NCI-H82 treated with DMSO at 0.1 percent for 48 hours (cell line): ENCODE results near the gene TBL2.
"Not testable (repeated sequence)": the region's sequence is repeated elsewhere in the genome, so short reads cannot be mapped to it uniquely, and the experiment has no call there.

Source experiments
- DNase-seq: peaks from one replicate; lab custom pipeline; 2025; ENCODE audit not compliant: unreplicated experiment; lab: John Stamatoyannopoulos, UW

The TBL2 gene

GRCh38 chr7:73606801-73607691, 28.7 kb upstream of the TBL2 start:
- no peak for DNase-seq

GRCh38 chr7:73605601-73606220, 27.3 kb upstream of the TBL2 start:
- DNase-seq, result no peak

DNA sequence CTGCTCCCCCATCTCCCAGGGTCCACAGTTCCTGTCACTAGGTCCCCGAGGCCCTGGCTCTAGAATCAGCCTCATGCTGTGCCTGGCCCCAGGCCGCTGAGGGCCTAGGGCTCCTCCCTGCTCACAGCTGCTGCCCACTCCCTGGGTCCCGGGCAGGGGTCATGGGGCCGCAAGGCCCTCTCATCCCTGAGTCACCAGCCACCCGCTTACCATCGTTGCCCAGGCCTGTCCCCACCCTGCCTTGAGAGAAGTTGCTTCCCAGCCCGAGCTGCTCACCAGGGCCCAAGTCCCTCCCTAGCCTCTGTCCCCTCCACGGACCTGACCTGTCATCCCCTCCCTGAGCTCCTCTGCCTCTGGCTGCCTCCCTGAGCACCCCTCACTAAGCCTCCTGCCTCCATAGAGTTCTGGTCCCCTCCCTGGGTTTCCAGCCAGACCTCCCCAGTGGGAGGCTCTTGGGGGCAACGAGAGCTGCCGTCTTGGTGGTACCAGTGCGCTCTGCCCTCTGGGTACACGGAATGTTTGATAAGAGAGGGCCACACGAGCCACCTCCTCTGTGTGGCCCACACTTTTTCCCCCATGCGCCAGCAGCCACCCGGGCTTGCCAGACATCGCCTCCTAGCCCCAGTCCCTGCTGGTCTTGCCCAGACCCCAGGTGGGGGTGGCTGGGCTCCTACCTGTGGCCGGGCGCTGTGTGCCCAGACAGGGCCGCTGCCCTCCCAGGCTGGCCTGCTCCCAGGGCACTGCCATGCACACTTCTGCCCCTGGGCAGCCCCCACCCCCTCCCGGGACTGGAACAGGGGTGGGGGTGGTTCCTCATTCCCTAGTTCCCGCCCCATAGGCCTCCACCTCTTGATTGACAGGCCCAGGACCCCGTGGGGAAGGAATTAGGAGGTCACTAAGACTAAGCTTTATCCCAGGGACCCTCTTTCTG, 24.6 kb upstream of the TBL2 start:
- no peak for DNase-seq

DNA sequence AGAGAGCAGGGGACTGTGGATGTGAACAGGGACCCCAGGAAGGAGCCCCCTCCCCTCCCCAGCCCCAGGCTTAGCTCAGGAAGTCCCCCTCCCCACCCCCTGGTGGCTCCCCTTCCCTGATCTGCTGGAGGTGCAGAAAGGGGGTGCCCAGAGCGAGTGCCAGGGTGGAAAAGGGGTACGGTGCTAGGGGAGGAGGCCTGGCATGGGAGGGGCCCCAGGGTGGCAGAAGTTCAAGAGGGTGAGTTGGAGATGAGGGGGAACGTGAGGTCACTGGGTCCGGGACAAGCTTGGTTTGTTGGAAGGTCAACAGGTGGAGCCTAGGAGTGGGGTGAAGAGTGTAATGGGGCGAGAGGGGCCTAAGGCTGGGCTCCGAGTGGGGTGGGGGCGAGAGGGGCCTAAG, 21.5 kb upstream of the TBL2 start:
- DNase-seq, result no peak

DNA sequence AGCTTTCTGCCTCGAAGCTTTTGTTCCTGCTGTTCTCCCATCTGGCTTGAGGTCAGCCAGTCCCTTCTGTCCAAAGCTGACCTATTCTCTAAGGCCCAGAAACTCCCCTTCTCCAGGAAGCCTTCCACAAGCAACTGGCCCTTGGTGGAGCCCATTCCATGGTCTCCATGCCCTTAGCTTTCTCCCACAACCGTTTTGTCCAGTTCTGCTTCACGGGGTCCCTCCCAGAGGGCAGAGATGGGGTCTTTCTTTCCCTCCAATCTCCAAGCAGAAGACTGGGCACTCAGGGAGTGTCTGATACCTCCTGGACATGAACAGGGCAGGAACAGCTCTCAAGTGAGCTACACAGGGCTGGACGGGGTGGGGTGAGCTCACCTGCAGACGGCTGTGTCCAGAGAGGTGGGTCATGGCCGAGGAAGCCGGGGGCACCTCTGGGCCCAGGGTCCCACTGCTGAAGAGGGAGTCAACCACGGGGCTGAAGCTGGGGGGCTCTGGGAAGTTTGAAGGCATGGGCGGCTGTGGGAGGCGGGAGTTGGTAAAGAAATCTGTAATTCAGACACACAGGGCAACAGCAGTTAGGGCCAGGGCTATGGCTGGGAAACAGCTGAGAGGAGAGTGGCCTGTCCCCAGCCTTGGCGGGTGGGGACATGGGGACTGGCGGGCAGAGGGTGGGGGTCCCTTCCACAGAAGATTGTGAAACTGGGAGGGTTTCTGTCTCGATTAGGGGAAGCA, 20.9 kb upstream of the TBL2 start:
- DNase-seq, result no peak

GRCh38 chr7:73597978-73598782, 19.8 kb upstream of the TBL2 start:
- DNase-seq, result no peak

- no peak for DNase-seq
These were observed 18.0 kb upstream of the TBL2 start for GRCh38 chr7:73596191-73597065.

GRCh38 chr7:73595358-73595757, 17.0 kb upstream of the TBL2 start:
- DNase-seq, result no peak

DNA sequence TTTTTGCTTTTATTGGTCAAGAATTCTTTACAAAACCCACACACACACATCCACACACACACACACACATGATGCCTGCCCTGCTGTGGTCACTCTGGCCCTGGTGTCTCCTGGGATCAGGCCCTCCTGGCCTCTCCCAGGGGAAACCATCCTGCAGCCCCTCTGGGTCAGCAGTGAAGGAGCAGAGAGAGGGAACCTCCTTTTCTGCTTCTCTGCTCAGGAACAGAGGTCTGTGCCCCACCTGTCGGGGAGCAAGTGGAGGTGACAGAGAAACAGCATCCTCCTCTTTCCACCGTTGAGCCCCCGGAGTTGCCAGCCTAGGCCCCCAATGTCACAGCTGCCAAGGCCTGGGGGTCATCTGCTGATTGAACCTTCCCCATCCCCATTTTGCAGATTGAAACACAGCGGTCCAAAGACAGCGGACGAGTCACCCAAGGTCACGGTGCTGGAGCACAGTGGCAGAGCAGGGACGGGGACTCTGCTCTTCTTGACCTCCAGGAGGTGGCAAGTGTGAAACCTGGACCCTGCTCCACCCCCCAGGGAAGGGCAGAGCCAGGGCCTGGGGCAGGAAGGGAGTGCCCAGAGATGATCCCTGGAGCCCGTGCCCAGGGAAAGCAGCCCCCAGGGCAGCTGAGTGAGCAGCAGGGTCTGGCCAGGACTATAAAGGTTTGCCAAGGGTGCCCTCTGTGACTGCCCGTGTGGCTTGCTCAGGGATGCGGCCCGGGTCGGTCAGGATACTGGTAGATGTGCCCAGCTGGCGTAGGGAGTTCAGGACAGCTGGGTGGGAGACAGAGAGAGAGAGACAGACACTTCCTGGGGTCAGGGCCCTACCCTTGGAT, 15.0 kb upstream of the TBL2 start:
- no peak for DNase-seq

DNA sequence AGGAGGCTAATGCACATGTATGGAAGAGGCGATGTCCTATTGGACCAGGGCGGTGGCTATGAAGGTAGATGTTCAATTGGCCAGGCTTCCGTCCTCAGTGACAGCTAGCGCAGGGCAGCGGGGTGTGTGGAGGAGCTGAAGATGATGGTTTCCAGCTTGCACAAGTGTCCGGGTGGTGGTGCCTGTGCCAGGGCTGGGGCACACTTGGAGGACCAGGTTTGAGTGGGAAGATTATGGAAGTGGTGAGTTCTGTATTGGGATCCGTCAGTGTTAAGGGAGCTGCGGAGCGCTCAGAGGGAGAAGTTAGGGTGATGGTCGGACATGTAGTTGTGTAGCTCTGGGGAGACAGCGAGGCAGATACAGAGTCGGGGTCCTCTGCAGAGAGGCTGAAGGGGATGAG, 8.5 kb upstream of the TBL2 start:
- no peak for DNase-seq

DNA sequence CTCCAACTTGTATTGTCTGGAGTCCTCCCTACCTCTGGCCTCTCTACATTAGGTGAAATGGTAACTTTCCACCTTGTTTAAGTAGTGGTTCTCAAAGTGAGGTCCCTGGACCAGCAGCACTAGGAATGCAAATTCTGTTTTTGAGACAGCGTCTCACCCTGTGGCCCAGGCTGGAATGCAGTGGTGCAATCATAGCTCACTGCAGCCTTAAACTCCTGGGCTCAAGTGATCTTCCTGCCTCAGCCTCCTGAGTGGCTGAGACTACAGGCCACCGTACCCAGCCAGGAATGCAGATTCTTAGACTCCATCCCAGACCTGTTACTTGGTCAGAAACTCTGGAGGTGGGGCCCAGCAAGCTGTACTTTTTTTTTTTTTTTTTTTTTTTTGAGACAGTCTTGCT, 6.8 kb upstream of the TBL2 start:
- no peak for DNase-seq

GRCh38 chr7:73582664-73583202, 4.4 kb upstream of the TBL2 start:
- no peak for DNase-seq

DNA sequence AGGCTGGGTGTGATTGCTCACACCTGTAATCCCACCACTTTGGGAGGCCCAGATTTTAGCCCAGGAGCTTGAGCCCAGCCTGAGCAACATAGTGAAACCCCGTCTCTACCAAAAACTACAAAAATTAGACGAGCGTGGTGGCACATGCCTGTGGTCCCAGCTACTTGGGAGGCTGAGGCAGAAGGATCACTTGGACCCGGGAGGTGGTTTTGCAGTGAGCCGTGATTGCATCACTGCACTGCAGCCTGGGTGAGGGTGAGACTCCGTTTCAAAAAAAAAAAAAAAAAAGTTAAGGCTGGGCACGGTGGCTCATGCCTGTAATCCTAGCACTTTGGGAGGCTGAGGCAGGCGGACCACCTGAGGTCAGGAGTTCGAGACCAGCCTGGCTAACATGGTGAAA, 2.6 kb upstream of the TBL2 start:
- not testable (repeated sequence) for DNase-seq

DNA sequence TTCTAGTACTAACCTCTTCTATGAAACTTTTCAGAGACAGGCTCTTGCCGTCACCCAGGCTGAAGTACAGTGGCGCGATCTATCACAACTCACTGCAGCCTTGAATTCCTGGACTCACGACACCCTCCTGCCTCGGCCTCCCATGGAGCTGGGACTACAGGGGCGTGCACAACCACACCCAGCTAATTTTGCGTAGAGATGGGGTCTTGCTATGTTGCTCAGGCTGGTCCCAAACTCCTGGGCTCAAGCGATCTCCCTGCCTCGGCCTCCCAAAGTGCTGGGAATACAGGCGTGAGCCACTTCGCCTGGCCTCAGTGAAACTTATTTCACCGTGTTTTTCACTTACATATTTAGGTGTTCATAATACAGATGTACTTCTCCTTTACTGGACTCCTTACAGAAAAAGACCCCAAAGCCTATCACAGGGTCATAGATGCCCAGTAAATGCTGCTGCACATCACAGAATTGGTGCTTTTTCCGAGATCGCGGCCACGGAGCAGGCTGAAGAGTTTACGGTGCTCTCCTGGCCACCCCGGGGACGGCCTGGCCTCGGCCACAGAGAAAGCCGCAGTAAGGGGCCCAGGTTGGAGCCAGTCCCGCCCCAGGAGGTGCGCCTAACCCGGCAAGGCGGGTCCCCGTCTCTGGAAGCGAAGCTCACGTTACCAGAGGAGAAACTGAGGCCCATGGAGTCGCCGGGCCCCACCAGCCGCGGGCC, 595 bp downstream of the TBL2 start:
- no peak for DNase-seq

- DNase-seq, result no peak
These were observed 4.6 kb downstream of the TBL2 start for GRCh38 chr7:73573791-73574190.

GRCh38 chr7:73573276-73573675, 5.1 kb downstream of the TBL2 start:
- no peak for DNase-seq

GRCh38 chr7:73572767-73573186, 5.6 kb downstream of the TBL2 start:
- DNase-seq, result no peak
